Breast epithelium (tissue), 4 donors: Measurements from ENCODE around the gene OR51E1. TPM values are rescaled to one million over a fixed set of nuclear protein-coding genes. Genes with fewer than 3 reads are reported as not detected.

Source experiments
- DNase-seq, 2 donors: peaks; one replicate each; pipeline ENCODE4 v3.0.0-alpha.2; 2019; ENCODE audit warnings: low spot score in 2 of 2
- H3K27ac ChIP-seq, 2 donors: fragments of 200-600 bp; sonication (generic) in 1 of 2; one replicate each; pipeline ENCODE4 v1.5.1; 2016 to 2019; ENCODE audit warnings: mild to moderate bottlenecking in 1 of 2
- H3K27me3 ChIP-seq, 2 donors: fragments of 200-600 bp; sonication (generic) in 1 of 2; one replicate each; pipeline versions ENCODE4 v1.5.1 to v1.6.0; 2017 to 2019; ENCODE audit warnings: control low read depth in 1 of 2, mild to moderate bottlenecking in 1 of 2
- H3K36me3 ChIP-seq: fragments of 200-600 bp; one replicate; pipeline ENCODE4 v1.5.1; 2019
- H3K4me1 ChIP-seq, 2 donors: fragments of 200-600 bp; sonication (generic); one replicate each; pipeline ENCODE4 v1.5.1; 2016 to 2019; ENCODE audit warnings: control low read depth in 1 of 2
- H3K4me3 ChIP-seq, 3 donors: fragments of 200-600 bp; sonication (generic); 1 replicate in 2 of 3; 2 replicates in 1 of 3; pipeline ENCODE4 v1.5.1; 2016 to 2019; ENCODE audit warnings: mild to moderate bottlenecking in 3 of 3, moderate library complexity in 2 of 3
- H3K9me3 ChIP-seq, 2 donors: fragments of 200-600 bp; sonication (generic) in 1 of 2; one replicate each; pipeline ENCODE4 v1.5.1; 2016 to 2019; ENCODE audit warnings: control low read depth in 1 of 2
- CTCF ChIP-seq, 3 donors: fragments of 450-650 bp; IDR thresholded peaks; one replicate each; pipeline ENCODE4 v1.5.1; 2016 to 2017; ENCODE audit warnings: antibody characterized with exemption in 3 of 3, mild to moderate bottlenecking in 3 of 3, moderate library complexity in 3 of 3
- POLR2A ChIP-seq: fragments of 450-650 bp; IDR thresholded peaks from one replicate; pipeline ENCODE4 v1.6.1; 2016; ENCODE audit warnings: antibody characterized with exemption, mild to moderate bottlenecking, moderate library complexity
- POLR2AphosphoS5 ChIP-seq, 3 donors: sonication (generic); formaldehyde crosslinking; IDR thresholded peaks; one replicate each; pipeline ENCODE4 v1.6.1; 2017; ENCODE audit warnings: antibody characterized with exemption in 3 of 3
- intact Hi-C: fragments of 100-400 bp; cut with DNase I; formaldehyde crosslinking; loops from one replicate; pipeline ENCODE4 v1.15.1; 2023; ENCODE audit warnings: low total_unique reads
- total RNA-seq, 3 donors: library from RNA; depleted of rRNA; stranded (reverse); fragments of >200 nt; gene quantifications; one replicate each; pipeline ENCODE4 v1.1.0, GENCODE V29; 2016

OR51E1 gene
- total RNA-seq, 3 donors from 2014 or later = 0.29 to 0.33 (median 0.32) TPM

- intact Hi-C loops = no loop called here
- no peaks in the 10 kb centered on the region for H3K27me3 ChIP-seq
- TF ChIP-seq POLR2A (no peak), CTCF (IDR thresholded peaks at IDR 0.05) (no peak), POLR2AphosphoS5 (IDR thresholded peaks at IDR 0.05) (no peak)
- no peak for DNase-seq
- no peak overlapping the region for H3K27ac ChIP-seq
- no peak overlapping the region for H3K4me3 ChIP-seq
- H3K4me1 ChIP-seq = no peaks in the 10 kb centered on the region
- H3K9me3 ChIP-seq = no peaks in the 10 kb centered on the region
- no peaks in the 10 kb centered on the region for H3K36me3 ChIP-seq
Measured at GRCh38 chr11:4645974-4646373, 2.2 kb downstream of the OR51E1 start.

GRCh38 chr11:4647766-4648165 is 4.0 kb downstream of the OR51E1 start:
- intact Hi-C loops = no loop called here
- H3K27me3 ChIP-seq = no peaks in the 10 kb centered on the region
- no peak for DNase-seq
- no peaks in the 10 kb centered on the region for H3K4me1 ChIP-seq
- H3K9me3 ChIP-seq = no peaks in the 10 kb centered on the region
- no peak overlapping the region for H3K4me3 ChIP-seq
- H3K36me3 ChIP-seq = no peaks in the 10 kb centered on the region
- no peak overlapping the region for H3K27ac ChIP-seq
- no peak for TF ChIP-seq POLR2AphosphoS5 (IDR thresholded peaks at IDR 0.05)
- TF ChIP-seq POLR2A = no peak
- no peak for TF ChIP-seq CTCF (IDR thresholded peaks at IDR 0.05)

- no peak overlapping the region for H3K27ac ChIP-seq
- no peak overlapping the region for H3K4me3 ChIP-seq
- H3K4me1 ChIP-seq = no peaks in the 10 kb centered on the region
- no peaks in the 10 kb centered on the region for H3K9me3 ChIP-seq
- no peaks in the 10 kb centered on the region for H3K36me3 ChIP-seq
- no peaks in the 10 kb centered on the region for H3K27me3 ChIP-seq
- intact Hi-C loops = no loop called here
- DNase-seq = no peak
- TF ChIP-seq POLR2A (no peak), POLR2AphosphoS5 (IDR thresholded peaks at IDR 0.05) (no peak), CTCF (IDR thresholded peaks at IDR 0.05) (no peak)
Measured at GRCh38 chr11:4654635-4655369, 11.0 kb downstream of the OR51E1 start.

- H3K36me3 ChIP-seq = no peaks in the 10 kb centered on the region
- intact Hi-C loops = no loop called here
- no peak for DNase-seq
- H3K27ac ChIP-seq = no peak overlapping the region
- TF ChIP-seq CTCF (IDR thresholded peaks at IDR 0.05) (no peak), POLR2A (no peak), POLR2AphosphoS5 (IDR thresholded peaks at IDR 0.05) (no peak)
- H3K27me3 ChIP-seq = peaks cover 0 to 6% of the 10 kb centered on the region in 2 donors
- H3K4me1 ChIP-seq = no peaks in the 10 kb centered on the region
- no peaks in the 10 kb centered on the region for H3K9me3 ChIP-seq
- no peak overlapping the region for H3K4me3 ChIP-seq
Measured at GRCh38 chr11:4658629-4659445, 15.1 kb downstream of the OR51E1 start.

GRCh38 chr11:4662876-4663275 is 19.1 kb downstream of the OR51E1 start:
- H3K27ac ChIP-seq = no peak overlapping the region
- no peaks in the 10 kb centered on the region for H3K4me1 ChIP-seq
- no peaks in the 10 kb centered on the region for H3K36me3 ChIP-seq
- no peak for DNase-seq
- intact Hi-C loops = no loop called here
- TF ChIP-seq CTCF (IDR thresholded peaks at IDR 0.05) = no peak
- no peak for TF ChIP-seq POLR2AphosphoS5 (IDR thresholded peaks at IDR 0.05)
- no peak for TF ChIP-seq POLR2A
- H3K4me3 ChIP-seq = no peak overlapping the region
- no peaks in the 10 kb centered on the region for H3K9me3 ChIP-seq
- H3K27me3 ChIP-seq = peaks cover 0 to 6% of the 10 kb centered on the region in 2 donors
